Neural crest cell (in vitro differentiated cells): Measurements from ENCODE around the gene ITGAX. TPM values are rescaled to one million over a fixed set of nuclear protein-coding genes. Genes with fewer than 3 reads are reported as not detected.

Experiments
- DNase-seq: peaks from one replicate; pipeline ENCODE4 v3.0.0; 2021; ENCODE audit warnings: low read depth, mixed read lengths, low spot score
- H3K27ac Mint-ChIP-seq: one replicate; pipeline ENCODE4 v1.8.0; 2021; ENCODE audit warnings: mild to moderate bottlenecking, mixed read lengths; ENCODE audit not compliant: unreplicated experiment
- H3K27me3 Mint-ChIP-seq: 2 replicates; pipeline ENCODE4 v1.8.0; 2021; ENCODE audit warnings: low read depth, mild to moderate bottlenecking, mixed read lengths
- H3K36me3 Mint-ChIP-seq: 2 replicates; pipeline ENCODE4 v1.8.0; 2021; ENCODE audit warnings: low read depth, mild to moderate bottlenecking, mixed read lengths
- H3K4me1 Mint-ChIP-seq: 2 replicates; pipeline ENCODE4 v1.8.0; 2021; ENCODE audit warnings: mixed read lengths
- H3K4me3 Mint-ChIP-seq: one replicate; pipeline ENCODE4 v1.8.0; 2021; ENCODE audit warnings: mild to moderate bottlenecking, mixed read lengths
- H3K9me3 Mint-ChIP-seq: 2 replicates; pipeline ENCODE4 v1.8.0; 2021; ENCODE audit warnings: mixed read lengths
- total RNA-seq: library from RNA; stranded (reverse); gene quantifications from 2 replicates; pipeline ENCODE4 v1.2.1, GENCODE V29; 2021
- TF ChIP-seq, protein P1 (sequence below): fragments of 200-600 bp; sonication (generic); conservative IDR thresholded peaks from 2 replicates; pipeline ENCODE4 v1.5.0; 2021; ENCODE audit warnings: antibody characterized with exemption, mild to moderate bottlenecking

ITGAX gene
- total RNA-seq, 1 donor from 2014 or later = not detected

DNA sequence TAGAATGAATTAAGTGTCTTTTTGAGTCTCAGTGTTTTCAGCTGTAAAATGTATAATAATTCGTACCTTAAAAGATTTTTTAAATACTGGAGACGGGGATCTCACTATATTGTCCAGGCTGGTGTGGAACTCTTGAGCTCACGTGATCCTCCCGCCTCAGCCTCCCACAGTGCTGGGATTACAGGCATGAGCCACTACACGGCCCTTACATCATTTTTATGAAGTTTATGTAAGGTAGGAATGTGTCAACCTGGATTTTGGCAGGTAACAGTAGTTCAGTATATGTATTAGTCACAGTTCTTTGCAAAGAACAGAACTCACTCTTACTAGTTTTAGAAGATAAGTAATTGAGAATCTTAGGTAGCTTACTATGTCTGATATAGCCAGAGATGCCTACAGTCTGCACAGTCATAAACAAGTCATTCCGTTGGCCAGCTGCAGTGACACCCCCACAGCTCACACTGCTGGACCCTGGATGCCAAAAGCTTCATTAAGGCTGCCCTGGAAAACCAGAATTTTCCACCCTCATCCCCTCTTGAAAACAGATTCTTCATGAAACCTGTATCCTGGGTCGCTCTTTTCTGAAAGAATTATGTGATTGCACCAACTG is 73.8 kb downstream of the ITGAX start:
- peaks cover 5% of the 10 kb centered on the region for H3K4me1 Mint-ChIP-seq
- TF ChIP-seq, protein P1, sequence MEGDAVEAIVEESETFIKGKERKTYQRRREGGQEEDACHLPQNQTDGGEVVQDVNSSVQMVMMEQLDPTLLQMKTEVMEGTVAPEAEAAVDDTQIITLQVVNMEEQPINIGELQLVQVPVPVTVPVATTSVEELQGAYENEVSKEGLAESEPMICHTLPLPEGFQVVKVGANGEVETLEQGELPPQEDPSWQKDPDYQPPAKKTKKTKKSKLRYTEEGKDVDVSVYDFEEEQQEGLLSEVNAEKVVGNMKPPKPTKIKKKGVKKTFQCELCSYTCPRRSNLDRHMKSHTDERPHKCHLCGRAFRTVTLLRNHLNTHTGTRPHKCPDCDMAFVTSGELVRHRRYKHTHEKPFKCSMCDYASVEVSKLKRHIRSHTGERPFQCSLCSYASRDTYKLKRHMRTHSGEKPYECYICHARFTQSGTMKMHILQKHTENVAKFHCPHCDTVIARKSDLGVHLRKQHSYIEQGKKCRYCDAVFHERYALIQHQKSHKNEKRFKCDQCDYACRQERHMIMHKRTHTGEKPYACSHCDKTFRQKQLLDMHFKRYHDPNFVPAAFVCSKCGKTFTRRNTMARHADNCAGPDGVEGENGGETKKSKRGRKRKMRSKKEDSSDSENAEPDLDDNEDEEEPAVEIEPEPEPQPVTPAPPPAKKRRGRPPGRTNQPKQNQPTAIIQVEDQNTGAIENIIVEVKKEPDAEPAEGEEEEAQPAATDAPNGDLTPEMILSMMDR = no peak
- peaks cover 20% of the 10 kb centered on the region for H3K27me3 Mint-ChIP-seq
- no peak overlapping the region for H3K4me3 Mint-ChIP-seq
- H3K9me3 Mint-ChIP-seq = no peaks in the 10 kb centered on the region
- DNase-seq = no peak
- H3K27ac Mint-ChIP-seq = no peak overlapping the region
- no peaks in the 10 kb centered on the region for H3K36me3 Mint-ChIP-seq

- Mint-ChIP-seq H3K4me3 (no peak overlapping the region), H3K4me1 (peaks cover 10% of the 10 kb centered on the region), H3K9me3 (no peaks in the 10 kb centered on the region), H3K27me3 (peaks cover 20% of the 10 kb centered on the region), H3K36me3 (no peaks in the 10 kb centered on the region), H3K27ac (no peak overlapping the region)
- DNase-seq = no peak
- TF ChIP-seq, protein P1 = no peak
Measured at GRCh38 chr16:31429314-31429713, 74.3 kb downstream of the ITGAX start.

DNA sequence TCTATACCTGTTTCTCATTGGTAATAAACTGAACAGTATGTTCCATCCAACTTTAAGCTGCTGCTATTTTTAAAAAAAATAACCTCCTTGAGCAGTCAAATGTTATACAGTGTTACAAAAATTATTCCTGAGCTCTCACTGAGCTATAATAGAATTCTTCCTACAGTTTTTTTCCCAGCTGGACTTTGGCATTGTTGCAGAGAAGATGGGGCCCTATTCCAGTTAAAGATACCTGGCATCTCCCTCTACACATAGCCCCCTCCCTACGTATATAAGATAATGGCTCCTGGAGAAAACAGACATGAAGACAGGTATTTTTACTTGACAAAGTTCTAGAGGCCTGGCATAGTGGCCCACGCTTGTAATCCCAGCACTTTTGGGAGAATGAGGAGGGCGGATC is 74.8 kb downstream of the ITGAX start:
- H3K27ac Mint-ChIP-seq = no peak overlapping the region
- H3K9me3 Mint-ChIP-seq = no peaks in the 10 kb centered on the region
- TF ChIP-seq, protein P1 = no peak
- no peak for DNase-seq
- H3K4me3 Mint-ChIP-seq = no peak overlapping the region
- no peaks in the 10 kb centered on the region for H3K36me3 Mint-ChIP-seq
- H3K4me1 Mint-ChIP-seq = peaks cover 10% of the 10 kb centered on the region
- H3K27me3 Mint-ChIP-seq = peaks cover 18% of the 10 kb centered on the region

DNA sequence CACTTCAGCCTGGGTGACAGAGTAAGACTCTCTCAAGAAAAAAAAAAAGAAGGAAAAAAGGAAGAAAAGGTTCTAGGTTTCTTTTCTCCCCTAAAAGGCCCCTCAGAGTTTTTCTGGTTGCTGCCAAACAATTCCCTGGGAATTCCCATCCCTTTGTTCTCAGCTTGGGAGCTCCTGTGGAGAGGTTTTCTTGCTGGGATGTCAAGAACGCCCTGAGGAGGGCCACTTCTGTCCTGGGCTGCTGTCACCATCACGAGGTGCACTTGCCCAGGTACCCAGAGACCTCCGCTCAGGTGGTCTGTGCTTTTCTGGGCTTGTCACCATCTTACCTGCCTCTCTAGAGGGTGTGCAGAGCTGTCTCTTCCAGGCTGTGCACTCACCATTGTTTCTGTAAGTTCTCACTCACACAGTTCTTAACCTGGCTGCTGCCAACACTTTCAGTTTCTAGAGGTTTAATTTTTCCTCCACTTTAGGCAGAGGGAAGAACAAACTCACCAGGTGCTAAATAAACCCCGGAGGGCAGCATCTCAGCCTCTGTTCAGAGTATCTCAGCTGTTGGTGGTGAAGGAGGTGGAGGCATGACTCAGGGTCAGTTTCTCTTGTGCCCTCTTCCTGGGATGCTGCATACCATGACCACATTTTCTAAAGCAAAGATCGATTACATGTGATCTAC is 75.5 kb downstream of the ITGAX start:
- no peak overlapping the region for H3K27ac Mint-ChIP-seq
- no peak overlapping the region for H3K4me3 Mint-ChIP-seq
- peaks cover 12% of the 10 kb centered on the region for H3K27me3 Mint-ChIP-seq
- TF ChIP-seq, protein P1 = no peak
- peaks cover 10% of the 10 kb centered on the region for H3K4me1 Mint-ChIP-seq
- no peaks in the 10 kb centered on the region for H3K36me3 Mint-ChIP-seq
- H3K9me3 Mint-ChIP-seq = no peaks in the 10 kb centered on the region
- DNase-seq = no peak

Other genes starting within 250 kb of the ITGAX start
- 42.4 and 43.5 TPM in 2 replicates for gene BCKDK, start 246.8 kb upstream of the ITGAX start, total RNA-seq
- 72.6 and 76.9 TPM in 2 replicates for gene KAT8, start 237.5 kb upstream of the ITGAX start, total RNA-seq
- not detected in 2 replicates for gene PRSS8, start 219.4 kb upstream of the ITGAX start, total RNA-seq
- 0.68 and 1.1 TPM in 2 replicates for gene PRSS36, start 205.1 kb upstream of the ITGAX start, total RNA-seq
- gene FUS, start 175.0 kb upstream of the ITGAX start, total RNA-seq = 970 and 984 TPM in 2 replicates
- gene PYCARD, start 152.4 kb upstream of the ITGAX start, total RNA-seq = 1.7 and 3.3 TPM in 2 replicates
- gene TRIM72, start 141.1 kb upstream of the ITGAX start, total RNA-seq = 0.05 TPM in 1 of 2 replicates, not detected in the other
- not detected in 2 replicates for gene PYDC1, start 138.0 kb upstream of the ITGAX start, total RNA-seq
- gene ITGAM, start 95.2 kb upstream of the ITGAX start, total RNA-seq = not detected in 2 replicates
- not detected in 2 replicates for gene ITGAD, start 38.2 kb downstream of the ITGAX start, total RNA-seq
- not detected in 2 replicates for gene COX6A2, start 73.2 kb downstream of the ITGAX start, total RNA-seq
- gene ZNF843, start 87.6 kb downstream of the ITGAX start, total RNA-seq = 0.91 and 1.0 TPM in 2 replicates
- 11.8 and 12.3 TPM in 2 replicates for gene ARMC5, start 104.3 kb downstream of the ITGAX start, total RNA-seq
- gene TGFB1I1, start 117.0 kb downstream of the ITGAX start, total RNA-seq = 7.2 and 8.8 TPM in 2 replicates
- gene SLC5A2, start 127.9 kb downstream of the ITGAX start, total RNA-seq = not detected in 2 replicates
- gene RUSF1, start 153.2 kb downstream of the ITGAX start, total RNA-seq = 47.6 and 47.7 TPM in 2 replicates
- not detected in 2 replicates for gene AHSP, start 172.7 kb downstream of the ITGAX start, total RNA-seq